Ishikawa (cell line): ENCODE measurements around the gene BLOC1S4.

ENCODE experiments used
- CREB1 ChIP-seq: IDR thresholded peaks from 2 replicates; pipeline ENCODE4 v1.6.1; 2012; ENCODE audit warnings: low read depth
- EGR1 ChIP-seq: IDR thresholded peaks from 2 replicates; pipeline ENCODE4 v1.6.1; 2012
- FOXM1 ChIP-seq: IDR thresholded peaks from 2 replicates; pipeline ENCODE4 v1.6.1; 2012; ENCODE audit warnings: low read depth, borderline replicate concordance
- NFIC ChIP-seq: IDR thresholded peaks from 2 replicates; pipeline ENCODE4 v1.6.1; 2012
- RAD21 ChIP-seq: IDR thresholded peaks from 2 replicates; pipeline ENCODE4 v1.6.1; 2012; ENCODE audit warnings: low read depth
- REST ChIP-seq: IDR thresholded peaks from 2 replicates; pipeline ENCODE4 v1.6.1; 2012; ENCODE audit warnings: low read depth, mild to moderate bottlenecking
- TAF1 ChIP-seq: IDR thresholded peaks from 2 replicates; pipeline ENCODE4 v1.6.1; 2012; ENCODE audit warnings: low read depth, mild to moderate bottlenecking
- TEAD4 ChIP-seq: IDR thresholded peaks from 2 replicates; pipeline ENCODE4 v1.6.1; 2012
- YY1 ChIP-seq: IDR thresholded peaks from 2 replicates; pipeline ENCODE4 v1.6.1; 2012; ENCODE audit warnings: low read depth
- ZBTB7A ChIP-seq: IDR thresholded peaks from 2 replicates; pipeline ENCODE4 v1.6.1; 2012; ENCODE audit warnings: low read depth

GRCh38 chr4:6715704-6716017 is 313 bp upstream of the BLOC1S4 start:
- TF ChIP-seq YY1 (no peak), REST (no peak), TAF1 (no peak), EGR1 (no peak), TEAD4 (no peak), ZBTB7A (no peak), FOXM1 (no peak), CREB1 (no peak), RAD21 (no peak), NFIC (no peak)
